ENCODE results near the gene BARHL1.

Gene BARHL1

DNA sequence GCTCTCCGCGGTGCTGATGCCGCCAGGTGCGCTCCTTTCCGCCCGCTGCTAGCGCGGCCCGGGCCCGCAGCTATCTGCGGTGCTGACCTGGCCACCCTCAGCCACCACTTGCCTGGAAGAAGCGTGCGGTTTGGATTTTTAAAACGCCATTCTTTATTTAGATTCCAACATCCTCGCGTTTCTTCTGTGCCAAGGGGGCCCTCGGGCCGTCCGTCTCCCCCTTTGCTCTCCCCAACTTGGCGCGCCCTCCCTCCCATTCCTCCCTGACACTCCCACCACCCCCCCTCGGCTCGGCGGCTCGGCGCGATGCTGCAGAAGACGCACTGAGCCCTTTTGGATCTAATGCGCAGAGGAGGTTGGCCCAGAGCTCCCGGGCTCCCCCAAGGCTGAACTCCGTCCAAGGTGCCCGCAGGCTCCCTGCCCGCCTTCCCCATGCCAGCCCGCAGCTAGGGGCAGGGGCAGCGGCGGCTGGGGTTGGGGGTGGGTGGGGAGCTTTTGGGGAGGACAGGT, at the start of gene BARHL1:
Gene BARHL1 (plus strand): TSS at position 331 of the 510 bp plus-strand sequence. CDS start 192 bp downstream, outside the sequence.
- no peak for DNase-seq (ENCODE audit: low read depth)

DNA sequence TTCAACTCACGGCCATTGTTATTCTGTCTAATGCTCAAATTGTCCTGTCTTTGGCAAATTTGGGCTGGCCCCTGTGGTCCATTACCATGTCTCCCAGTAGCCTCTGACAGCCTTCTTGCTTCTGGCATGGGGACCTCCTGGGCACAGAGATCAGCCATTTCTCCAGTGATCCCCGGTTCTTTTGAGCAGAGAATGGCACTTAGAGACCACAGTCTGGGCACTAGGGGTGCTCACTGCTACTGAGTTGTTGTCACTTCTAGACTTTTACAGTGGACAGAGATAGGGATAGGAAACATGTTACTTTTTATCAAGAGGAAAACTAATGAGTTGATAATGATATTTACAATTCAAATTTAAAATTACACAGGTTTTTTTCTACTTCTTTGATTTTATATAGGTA, 47.6 kb upstream of the BARHL1 start:
- DNase-seq (ENCODE audit: low read depth), result no peak

DNA sequence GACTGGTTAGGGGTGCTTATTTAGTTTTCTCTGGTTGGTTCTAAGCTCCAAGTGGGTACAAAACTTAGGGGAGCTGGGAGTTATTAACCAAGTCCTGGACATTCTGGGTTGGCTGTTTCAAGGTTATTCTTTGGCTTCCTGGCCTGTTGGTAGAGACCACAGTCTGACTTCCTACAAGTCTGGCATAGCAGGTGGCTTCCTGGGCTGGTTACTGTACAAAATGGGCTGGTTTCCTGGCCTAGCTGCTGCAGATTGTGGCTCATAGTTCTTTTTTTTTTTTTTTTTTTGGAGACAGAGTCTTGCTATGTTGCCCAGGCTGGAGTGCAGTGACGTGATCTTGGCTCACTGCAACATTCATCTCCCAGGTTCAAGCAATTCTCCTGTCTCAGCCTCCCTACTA, 46.3 kb upstream of the BARHL1 start:
- no peak for DNase-seq (ENCODE audit: low read depth)

DNA sequence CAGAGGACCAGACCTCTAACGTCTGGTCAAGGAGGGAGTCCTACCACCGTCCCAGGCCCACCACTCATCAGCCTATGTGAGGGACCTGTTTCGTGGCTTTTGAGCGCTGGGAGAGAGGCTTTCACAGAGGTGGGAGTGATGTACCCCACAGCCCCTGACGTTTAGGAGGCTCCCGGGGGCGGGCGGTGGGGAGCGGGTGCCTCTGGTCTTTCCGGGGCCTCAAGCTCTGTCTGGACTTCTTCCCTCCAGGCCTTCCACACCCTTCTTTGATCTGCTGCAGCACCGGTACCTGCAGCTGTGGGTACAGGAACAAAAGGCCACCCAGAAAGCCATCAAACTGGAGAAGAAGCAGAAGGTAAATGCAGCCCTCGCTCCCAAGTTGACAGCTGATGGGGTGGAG, 45.1 kb upstream of the BARHL1 start:
- no peak for DNase-seq (ENCODE audit: low read depth)

DNA sequence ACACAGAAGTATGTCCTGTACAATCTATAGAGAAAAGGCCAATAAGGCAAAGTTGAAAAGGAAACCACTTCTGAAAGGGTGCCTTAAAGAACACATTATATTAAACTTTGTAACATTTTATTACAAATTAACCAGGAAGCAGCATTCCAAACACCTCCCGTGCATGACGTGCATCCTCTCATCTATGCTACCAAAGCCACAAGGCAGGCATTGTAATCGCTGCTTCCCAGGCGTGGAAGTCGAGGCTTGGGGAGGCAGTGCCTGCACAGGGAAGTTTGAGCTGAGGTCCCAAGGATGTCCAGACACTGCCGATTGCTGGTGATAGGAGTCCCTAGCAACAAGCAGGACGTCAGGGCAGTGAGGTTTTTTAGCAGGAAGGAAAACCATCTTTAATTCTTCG, 44.3 kb upstream of the BARHL1 start:
- DNase-seq (ENCODE audit: low read depth), result no peak

DNA sequence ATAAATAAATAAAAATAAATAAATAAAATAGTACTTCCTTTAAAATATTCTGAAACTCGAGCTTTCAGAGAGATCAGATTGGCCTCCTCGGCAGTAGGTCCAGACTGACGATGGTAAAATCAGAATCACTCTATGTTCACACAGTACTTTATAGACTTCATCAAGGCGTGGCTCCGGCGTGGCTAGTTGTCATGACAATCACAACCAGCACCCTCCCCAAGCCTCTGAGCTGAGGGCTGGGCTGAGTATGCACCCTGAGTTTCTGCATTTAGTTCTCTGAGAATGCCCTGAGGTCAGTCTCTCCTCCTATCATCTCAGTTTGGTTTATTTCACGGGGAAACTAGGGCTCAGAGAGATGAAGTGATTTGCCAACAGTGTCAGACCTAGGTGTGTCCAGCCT, 43.3 kb upstream of the BARHL1 start:
- no peak for DNase-seq (ENCODE audit: low read depth)

DNA sequence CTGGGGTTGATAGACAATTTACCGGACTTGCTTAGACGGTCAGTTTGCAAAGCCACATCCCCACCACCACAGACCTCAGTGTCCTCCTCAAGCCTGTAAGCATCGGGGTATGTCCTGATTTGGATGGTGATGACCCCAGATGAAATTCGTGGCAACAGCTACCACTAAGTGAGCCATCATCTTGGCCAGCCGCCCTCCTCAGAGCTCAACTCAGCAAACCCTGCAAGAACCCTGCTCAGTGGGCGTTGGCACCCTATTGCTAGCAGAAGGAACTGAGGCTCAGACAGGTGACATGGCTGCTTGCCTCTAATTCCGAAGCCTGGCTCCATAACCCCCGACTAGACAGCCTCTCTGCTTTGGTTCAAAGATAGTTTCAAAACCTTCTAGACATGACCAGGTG, 41.4 kb upstream of the BARHL1 start:
- DNase-seq (ENCODE audit: low read depth), result no peak

DNA sequence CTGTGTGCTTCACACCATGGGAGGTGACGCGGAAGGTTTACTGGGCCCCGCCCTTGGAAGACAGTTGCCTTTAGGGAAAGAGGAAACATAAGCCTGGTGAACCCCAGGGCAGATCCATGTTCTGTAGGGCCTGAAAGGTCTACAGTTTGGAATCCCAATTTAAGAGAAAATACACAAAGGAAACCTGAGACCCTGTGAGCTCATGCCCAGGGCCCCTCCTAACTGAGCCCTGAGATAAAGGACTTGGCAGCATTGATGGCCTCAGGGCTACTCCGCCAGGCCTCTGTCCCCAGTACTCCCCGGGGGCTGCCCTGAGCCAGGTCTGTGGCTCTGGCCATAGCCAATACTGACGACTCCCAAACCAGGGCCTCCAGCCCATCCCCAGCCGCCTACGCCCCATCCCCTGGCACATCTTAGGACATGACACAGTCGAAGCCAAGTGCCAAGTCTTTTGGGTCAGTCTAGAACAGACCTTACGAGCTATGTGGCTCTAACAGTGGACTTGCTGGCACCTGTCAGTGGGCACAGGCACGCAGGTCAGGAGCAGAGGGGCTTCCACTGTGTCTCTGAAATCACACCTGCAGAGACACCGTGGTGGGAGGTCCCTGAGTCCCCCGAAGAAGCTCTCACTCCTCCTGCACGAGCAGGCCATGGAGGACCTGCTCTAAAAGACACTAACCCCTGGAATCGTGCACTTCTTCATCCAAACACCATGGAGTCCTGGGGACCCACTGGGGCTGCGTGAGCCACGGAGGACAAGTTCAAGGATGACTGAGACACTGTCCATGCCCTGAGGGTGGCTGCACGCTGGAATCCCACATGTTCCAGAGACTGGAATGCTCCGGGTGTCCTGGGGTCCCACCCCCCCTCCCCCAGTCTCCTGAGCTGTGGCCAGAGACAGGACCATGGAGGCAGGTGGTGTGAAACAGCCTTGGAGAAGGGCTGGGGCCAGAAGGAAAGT, 40.3 kb upstream of the BARHL1 start:
- no peak for DNase-seq (ENCODE audit: low read depth)

DNA sequence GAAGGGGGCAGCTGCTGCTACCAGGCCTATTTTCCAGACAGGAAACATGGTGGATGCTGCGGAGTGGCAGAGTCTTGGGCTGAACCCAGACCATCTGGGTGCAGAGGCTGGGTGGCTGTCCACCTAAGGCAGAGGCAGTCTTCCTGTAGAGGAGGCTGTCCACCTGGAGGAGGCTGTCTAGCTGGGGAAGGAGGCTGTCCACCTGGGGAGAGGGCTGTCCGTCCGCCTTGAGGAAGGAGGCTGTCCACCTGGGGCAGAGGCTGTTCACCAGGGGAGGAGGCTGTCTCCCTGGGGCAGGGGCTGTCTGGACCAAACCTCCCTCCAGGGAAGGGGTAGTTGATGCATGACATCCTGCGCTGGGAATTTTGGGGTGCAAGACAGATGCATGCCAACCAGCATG, 39.2 kb upstream of the BARHL1 start:
- no peak for DNase-seq (ENCODE audit: low read depth)

DNA sequence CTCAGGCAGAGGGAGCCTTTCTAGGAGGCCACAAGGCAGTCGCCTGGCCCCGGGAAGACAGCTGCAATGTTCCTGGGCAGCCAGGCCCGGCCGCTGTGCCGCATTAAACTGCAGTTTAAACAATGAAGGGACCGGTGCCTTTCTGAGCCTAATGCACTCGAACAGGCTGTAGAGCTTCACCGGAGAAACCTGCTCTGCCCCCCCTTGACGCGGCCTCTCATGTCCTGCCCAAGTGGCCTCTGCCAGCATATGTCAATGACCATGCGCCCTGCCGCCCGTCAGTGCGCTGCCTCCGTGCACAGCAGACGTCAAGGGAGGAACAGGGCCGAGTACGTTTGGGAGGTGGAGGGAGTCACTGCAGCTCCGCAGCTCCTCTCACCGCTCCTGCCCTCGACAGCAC, 38.4 kb upstream of the BARHL1 start:
- DNase-seq (ENCODE audit: low read depth), result no peak

DNA sequence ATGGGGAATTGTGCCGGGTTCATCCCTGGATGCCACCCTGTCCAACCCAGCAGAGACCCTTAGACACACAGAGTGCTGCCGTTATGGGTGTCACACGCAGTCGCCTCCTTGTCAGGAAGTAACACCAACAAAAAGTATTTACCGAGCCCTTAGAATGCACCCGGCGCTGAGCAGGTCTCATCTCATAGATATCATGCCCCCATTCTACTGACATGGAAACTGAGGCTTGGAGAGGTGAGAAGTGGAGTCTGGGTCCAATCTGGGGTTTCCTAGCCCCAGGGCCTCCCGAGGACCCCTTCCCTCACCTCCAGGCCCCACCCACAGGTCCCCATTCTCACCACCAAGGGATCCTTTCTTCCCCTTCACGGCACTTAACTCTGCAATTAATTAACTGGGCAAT, 36.8 kb upstream of the BARHL1 start:
- DNase-seq (ENCODE audit: low read depth), result no peak

DNA sequence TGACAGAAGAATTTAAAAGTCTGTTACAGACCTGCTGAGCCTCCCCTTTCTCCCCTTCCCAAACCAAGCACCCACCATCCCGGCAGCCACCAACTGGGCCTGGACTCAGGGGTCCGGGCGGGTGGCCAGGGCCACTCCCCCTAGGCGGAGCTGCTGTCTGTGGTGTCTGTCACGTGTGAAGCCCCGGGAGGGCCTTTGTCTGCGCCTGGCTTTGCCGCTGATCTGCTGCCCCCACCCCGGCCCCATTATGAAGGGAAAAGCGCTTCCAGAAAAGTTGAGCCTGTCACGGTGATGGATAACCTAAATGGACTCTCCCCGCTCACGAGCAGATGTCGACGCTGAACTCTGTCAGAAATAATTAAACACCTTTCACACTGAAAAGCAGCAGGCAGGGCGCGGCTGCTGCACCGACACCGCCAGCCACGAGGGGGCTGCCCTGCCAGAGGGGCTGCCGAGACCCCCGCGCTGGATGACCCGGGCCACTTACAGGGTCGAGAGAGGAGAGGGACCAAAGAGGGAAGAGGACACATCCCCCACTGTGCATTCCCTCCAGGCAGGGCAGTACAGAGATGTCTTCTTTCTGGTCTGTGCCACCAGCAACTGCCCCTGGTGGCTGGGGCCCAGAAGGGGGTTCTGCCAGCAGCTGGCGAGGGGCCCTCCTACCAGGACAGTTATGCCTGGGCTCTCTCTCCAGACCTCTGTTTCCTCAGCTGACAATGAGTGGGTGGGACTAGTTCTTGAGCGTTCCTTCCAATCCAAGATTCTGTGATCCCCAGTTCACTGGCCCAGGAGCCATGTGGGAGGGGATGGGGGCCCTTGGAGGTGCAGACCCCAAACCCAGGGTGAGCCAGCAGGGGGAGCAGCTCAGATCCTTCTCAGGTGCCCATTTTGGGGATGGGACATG, 36.0 kb upstream of the BARHL1 start:
- no peak for DNase-seq (ENCODE audit: low read depth)

DNA sequence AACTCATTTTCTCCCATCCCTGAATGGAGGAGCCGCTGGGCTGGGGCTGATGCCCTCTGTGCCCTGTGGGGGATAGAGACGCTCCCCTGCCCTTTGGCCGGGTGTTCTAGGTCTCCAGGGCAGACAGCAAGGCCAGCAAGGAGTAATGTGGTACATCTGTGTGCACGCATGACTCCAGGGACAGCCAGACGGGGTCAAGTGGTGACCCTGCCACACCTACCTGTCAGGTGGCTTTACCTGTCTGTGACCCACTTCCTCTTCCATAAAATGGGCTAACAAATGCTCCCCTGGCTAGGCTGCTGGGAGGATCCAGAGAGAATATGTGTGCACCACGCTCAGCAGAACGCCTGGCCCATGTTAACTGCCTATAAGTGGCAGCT, 35.4 kb upstream of the BARHL1 start:
- no peak for DNase-seq (ENCODE audit: low read depth)

DNA sequence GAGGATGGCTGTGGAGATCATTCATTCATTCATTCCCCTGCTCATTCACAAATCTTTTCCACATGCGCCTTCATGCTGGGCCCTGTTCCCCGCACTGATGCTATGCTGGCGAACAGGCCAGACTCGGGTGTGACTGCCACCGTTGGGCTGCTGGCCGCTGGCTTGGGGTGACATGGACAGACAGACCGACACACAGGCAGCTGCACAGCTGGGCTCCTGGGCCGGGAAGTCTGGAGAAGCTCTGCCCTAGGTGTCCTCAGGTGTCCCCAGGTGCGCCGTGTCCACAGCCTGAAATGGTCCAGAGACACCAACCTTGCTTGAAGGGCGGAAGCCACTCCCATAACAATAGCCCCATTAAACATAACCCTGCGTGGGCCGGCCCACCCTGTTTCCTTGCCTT, 35.0 kb upstream of the BARHL1 start:
- no peak for DNase-seq (ENCODE audit: low read depth)

DNA sequence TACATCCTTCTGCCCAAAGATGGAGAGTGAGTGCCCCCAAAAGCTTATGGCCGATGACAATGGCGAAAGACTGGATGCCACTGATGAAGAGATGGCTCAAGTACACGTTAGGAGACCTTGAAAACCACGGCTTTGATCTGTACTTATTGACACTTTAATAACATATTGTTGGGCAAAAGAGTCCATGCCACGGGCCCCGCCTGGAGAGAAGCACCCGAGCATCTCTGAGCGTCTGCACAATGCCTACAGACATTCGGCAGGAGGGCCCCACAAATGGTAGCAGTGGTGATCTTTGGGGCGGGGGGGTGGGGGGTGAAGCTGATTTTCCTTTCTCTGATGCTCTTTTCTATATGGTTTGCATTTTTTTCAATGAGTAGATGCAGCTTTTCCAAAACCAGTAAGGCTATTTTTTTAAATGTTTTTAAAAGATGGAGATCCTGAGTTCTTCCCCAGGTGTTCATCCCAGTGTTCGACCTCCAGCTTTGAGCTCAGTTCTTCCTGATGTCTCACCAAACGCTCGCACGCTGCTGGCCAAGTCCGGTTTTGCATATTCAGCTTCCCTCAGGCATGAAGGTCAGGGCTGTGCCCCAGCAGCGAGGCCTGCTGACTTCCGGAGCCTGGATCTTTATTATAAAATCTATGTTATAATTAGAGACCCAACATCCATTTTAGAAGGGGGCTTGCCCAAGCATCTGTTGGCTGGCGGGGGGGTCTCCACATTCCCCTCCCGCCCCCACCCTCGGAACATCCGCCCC, 34.3 kb upstream of the BARHL1 start:
- no peak for DNase-seq (ENCODE audit: low read depth)

DNA sequence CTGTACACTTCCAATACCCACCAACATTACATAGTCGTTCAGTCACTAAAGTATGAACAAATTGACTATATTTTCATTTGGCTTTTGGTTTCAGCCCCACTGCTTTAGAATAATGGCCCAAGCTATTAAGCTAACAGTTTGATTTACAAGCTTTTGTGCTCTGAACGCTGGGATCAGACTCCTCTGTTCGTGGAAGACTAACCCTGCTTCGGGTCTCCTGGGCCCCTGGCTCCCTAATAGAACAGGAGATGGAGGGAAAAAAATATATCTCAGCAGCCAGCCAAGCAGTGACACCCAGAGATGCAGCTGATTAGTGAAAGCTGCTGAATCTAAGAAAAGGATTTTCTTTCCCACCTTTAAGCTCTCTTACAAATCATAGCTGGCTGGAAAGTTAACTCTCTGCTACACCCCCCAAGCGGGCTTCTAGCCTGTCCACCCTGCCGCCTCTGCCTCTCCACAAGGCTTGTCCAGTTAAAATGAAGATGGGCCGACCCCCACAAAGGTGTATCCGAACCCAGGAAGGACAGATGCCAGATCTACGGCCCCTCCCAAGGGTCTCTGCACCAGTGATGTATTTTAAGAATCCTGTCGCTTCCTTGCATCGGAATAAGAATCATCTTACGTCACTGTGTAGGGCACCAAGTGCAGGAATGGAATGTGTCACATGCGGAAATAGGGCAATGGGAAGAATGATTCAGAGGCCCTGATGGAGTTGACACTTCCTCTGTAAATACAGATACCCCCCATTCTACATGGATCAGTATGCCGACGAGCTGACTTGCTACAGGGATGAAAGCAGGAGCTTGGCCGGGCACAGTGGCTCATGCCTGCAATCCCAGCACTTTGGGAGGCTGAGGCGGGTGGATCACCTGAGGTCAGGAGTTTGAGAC, 33.4 kb upstream of the BARHL1 start:
- no peak for DNase-seq (ENCODE audit: low read depth)

DNA sequence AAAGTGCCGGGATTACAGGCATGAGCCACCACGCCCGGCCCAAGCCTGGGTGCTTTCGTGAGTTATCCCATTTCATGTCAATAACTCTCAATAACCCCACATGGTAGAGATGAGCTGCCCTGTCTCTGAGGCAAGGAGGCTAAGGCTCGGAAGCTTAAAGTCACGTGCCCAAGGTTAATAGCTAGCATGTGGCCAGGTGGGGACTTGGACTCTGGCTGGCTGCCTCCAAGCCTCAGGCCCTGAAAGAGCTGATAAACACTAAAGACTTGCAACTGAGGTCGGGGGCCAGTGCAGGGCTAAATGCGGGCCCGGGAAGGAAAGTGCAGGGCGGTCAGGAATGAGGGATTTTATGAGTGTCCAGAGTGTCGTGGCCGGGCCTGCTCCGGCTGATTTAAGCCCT, 30.9 kb upstream of the BARHL1 start:
- DNase-seq (ENCODE audit: low read depth), result no peak

DNA sequence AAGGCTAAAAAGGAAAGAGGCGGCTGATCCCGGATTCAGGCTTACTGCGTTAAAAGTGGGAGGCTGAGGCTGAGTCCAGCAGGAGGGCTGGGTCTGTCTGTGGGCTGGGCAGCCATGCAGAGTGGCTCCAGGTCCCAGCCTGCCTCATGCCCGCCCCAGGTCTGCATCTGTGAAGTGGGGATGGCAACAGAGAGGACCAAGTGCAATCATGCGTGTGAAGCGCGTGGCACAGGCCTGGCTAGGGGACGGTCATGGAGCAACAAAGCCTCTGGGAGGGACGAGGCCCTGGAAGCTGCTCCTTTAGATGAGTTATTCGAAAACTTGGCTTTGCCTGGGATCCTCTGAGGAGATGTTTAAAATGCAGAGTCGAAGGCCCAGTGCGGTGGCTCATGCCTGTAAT, 30.4 kb upstream of the BARHL1 start:
- DNase-seq (ENCODE audit: low read depth), result no peak

DNA sequence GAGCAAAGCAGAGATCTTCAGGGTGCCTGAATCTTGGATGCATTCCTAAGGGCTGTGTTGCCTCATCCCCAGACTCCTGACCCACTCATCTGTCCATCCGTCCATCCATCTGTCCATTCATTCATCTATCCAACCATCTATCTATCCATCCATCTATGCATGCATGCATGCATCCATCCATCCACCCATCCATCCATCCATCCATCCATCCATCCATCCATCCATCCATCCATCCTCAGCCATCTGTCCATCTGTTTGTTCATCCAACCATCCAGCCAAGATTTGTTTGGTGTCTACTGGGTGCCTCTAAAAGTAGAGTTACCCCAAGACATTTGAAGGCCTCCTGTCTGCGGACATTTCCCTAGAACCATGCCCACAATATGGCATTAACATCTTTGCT, 27.7 kb upstream of the BARHL1 start:
- no peak for DNase-seq (ENCODE audit: low read depth)

DNA sequence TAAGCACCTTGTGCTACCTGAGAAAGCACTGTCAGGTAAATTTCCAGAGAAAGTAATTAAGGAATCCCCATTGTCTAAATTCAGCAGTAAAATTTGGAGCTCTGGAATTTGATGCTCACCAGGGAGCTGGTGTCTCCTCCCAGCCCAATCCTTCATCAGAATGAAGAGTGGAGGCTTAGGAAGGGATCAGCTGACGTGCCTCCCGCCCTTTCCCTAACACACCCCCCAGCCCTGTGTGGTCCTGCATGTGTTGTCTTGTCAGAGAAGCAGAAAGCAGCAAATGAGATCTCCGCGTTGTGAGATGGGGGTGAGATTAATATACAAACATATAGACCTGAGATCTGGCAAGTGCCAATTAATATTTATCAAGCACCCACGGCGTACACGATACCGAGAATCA, 26.9 kb upstream of the BARHL1 start:
- DNase-seq (ENCODE audit: low read depth), result no peak

DNA sequence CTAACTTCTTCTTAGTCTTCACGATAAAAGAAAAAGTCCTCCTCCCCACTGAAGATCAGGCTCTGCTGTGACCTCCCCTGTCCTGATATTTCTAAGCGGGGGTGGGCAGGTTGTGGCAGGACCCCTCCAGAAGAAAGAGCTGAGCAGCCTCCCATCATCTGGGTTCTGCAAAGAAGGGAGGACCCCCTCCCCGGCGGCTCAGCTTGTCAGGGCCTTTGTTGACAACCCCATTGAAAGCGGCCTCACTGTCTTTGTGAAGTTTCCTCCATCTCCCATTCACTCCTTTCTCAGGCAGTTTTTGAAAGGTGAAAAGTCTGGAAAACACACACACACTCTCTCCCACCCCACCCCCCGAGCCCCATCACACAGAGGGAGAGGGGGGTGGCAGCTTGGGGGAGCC, 26.2 kb upstream of the BARHL1 start:
- DNase-seq (ENCODE audit: low read depth), result no peak
